GM21825 (cell line): Measurements from ENCODE around the gene IGFL2.
"Not testable (repeated sequence)": the region's sequence is repeated elsewhere in the genome, so short reads cannot be mapped to it uniquely, and the experiment has no call there.

Experiments
- ATAC-seq: cut with Tn5 transposase; IDR thresholded peaks from one replicate; pipeline ENCODE4 v1.9.1; 2021; ENCODE audit warnings: mild to moderate bottlenecking, moderate library complexity; ENCODE audit not compliant: unreplicated experiment

The IGFL2 gene

GRCh38 chr19:46186717-46187101 lies 38.7 kb downstream of the IGFL2 start:
- ATAC-seq: no peak

DNA sequence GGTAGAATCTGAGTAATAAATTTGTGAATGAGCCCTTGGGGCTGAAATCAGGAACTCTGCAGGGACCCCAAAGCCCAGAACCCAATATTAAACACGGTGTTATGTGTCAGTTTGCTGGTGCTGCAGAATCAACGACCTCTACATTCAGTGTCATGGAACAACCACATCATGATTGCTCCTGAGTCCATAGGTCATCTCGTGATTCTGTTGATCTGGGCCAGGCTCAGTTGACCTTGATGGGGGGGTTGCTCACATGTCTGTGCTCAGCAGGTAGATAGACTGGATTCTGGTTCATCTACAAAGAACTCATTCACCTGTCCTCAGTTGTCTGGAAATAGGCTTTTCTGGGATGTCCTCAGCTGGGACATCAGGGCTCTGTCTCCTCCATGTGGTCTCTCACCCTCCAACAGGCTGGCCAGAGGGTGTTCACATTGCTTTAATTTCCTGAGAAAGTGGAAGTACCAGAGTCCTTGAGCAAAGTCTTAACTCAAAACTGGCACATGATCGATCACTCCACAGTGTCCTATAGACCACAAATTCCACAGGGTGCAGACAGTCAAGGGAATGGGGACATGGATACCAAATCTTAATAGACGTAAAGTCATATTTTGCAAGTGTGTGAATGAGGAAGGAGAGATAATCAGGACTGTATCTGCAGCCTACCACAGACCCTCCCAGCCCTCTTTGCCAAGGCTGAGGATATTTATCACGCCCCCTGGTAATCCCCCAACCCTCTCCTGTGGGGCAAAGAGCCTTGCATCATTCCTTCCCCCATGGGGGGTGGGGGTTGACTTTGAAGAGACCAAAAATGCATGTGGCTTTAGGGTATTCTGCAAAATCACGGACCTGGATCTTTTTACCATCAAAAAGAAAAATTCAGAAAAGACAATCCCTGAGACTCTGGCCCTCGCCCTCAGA lies 42.2 kb downstream of the IGFL2 start:
- ATAC-seq: no peak

DNA sequence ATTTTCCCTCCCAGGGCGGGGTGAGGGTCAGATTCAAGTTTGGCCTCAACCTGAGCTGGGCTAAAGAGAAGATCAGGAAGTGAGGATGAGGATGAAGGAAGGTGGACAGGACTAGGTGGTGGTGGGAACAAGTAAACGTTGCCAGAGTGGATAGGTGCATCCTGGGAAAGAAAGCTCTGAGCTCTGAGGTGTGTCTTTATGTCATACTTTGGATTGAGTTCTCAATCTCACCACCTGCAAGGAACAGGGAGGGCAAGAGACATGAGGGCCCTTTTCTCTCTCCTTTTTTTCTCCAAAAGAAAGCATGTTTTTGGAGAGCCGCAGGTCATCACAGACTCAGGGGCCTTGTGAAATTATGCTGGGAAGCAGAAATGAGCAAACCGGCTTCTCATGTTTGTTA lies 43.3 kb downstream of the IGFL2 start:
- ATAC-seq: no peak

DNA sequence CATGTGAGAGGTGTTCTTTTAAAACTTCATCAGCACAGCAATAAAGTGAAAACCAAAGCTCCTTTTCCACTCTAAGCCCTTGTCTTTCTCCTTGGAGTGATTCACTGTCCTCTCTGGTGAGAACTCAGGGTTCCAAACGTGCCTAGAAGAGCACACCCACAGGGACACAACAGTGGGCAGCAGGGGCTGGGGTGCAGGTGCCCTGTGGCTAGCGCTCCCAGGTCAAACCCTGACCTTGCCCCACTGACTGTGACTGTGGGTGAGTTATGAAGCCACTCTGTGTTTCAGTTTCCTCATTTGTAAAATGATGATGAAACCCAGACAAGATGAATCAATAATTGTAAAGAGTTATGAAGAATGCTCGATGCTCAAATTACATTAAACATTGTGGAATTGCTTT lies 43.9 kb downstream of the IGFL2 start:
- no peak for ATAC-seq

DNA sequence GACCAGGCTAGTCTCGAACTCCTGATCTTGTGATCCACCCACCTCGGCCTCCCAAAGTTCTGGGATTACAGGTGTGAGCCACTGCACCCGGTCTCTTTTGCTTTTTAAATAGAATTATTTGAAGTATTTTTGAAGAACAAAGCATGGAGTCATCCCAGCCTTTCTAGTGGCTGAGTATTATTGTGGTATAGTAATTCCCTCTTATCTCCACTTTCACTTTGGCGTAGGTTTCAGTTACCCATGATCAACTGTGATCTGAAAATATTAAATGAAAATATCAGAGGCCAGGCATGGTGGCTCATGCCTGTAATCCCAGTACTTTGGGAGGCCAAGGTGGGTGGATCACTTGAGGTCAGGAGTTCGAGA lies 44.6 kb downstream of the IGFL2 start:
- not testable (repeated sequence) for ATAC-seq

GRCh38 chr19:46192992-46193650 lies 45.1 kb downstream of the IGFL2 start:
- ATAC-seq: no peak

DNA sequence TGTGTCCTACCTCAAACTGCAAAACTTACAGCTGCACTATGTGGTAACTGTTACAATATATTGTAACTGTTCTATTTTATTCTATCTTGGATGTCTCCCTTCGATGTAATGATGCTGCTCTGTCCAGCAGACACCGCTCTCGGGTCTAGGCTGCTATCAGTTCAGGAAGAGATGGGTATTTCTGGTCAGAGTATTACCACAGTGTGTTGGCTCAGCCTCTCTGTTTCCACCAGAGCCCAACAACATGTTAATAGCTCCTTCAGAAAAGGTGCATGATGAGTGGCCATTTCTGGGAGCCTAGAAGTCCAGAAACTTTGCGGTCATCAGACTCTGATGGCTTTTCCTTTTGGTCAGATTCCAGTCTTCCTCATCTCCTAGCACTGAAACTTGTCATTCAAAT lies 45.6 kb downstream of the IGFL2 start:
- no peak for ATAC-seq

DNA sequence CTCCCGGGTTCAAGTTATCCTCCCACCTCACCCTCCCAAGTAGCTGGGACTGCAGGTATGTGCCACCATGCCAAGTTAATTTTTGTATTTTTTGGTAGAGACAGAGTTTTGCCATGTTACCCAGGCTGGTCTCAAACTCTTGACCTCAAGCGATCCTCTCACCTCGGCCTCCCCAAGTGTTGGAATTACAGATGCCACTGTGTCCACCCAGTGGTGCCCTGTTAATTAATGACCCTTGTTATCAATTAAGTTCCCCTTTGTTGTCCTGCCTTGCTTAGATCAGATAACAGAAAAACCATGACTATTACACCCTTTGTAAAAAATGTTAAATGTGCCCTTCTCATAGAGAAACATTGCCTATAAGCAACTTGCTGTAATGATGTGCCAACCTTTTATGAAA lies 47.1 kb downstream of the IGFL2 start:
- ATAC-seq: no peak

DNA sequence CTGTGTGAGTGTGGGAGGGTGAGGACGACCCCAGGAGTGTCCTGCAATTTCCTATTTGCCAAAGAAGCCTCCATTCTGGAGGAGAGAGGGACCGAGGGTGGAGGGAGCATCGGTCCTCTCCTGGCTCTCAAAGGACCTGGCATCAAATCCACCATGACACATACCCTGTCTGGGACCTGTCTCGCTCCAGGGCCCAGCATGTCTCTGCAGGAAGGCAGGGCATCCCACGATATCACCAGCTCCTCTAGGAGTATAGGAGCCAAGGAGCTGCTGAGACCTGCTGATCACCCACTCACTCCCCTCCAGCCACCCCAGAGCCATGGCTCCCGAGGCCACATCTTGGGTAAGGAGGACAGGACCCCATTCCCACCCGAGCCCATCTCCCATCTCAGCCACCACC lies 47.9 kb downstream of the IGFL2 start:
- ATAC-seq: not testable (repeated sequence)

DNA sequence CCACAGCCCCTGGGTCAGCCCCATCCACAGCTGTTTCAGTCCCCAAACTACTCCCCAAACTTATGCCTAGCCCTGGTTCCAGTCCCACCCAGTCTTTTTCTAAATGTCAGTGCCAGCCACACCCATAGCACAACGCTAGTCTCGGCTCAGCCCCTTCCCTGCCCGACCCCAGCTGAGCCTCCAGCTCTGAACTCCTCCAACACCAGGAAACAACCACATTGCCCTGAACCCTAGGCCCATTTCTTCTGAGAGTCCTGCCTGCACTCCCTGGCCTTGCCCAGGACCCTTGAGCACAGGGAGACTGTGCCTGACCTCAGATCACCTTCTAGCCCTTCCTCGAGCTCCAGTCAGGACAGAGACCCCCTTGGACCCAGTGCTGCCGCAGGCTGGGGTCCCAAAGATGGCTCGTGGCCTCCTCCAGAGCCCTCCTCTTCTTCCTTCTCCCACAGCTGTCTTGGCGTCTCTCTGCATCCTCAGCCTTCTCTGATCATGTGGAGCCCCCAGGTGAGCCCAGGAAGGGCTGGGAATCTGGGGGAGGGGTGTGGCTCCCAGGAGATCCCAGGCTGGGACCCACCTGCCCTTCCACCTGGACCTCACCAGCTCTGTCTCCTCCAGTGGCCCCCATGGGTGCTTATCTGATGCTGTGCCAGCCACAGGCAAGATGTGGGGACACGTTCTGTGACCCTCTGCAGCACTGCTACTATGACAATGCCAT lies 48.5 kb downstream of the IGFL2 start:
- ATAC-seq: no peak

- no peak for ATAC-seq
These were observed 49.5 kb downstream of the IGFL2 start for GRCh38 chr19:46197314-46198070.

- no peak for ATAC-seq
These were observed 50.7 kb downstream of the IGFL2 start for GRCh38 chr19:46198756-46199155.

DNA sequence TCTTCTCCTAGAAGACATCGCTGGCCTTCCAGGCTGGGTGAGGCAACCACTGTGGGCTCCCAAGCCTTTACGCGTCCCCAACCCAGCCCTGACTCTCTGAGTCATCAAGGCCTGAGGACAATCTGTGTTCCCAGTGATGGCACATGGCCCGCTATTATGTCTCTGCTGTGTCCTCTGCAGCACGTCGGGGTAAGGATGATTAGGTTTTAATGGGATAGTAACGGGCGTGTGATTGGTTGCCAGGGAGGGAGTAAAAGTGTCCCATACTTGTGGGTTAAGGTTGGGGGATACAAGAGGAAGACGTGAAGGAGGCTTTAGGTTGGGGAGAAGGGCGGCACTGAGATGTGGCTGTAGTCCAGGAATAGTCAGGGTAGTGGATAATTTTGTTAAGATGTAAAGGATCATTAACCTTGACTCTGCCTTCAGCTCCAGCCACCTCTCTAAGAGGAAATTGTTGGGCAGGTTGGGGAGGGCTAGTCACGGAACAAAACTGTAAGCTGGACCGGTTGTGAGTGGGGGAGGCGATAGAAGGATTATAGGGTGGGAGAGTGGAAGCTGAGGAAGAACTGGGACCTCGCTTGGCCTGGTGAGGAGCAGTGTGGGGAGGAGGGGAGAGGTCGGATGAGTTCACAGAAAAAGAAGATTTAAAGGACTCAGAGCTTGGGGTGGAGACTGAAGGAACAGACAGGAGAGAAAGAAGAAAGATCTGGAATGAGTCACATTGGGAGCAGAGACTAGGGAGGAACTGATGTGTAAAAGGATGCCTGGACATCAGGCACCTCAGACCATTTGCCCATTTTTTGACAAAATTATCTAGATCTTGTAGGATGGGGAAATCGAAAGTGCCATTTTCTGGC lies 53.6 kb downstream of the IGFL2 start:
- ATAC-seq: no peak

- no peak for ATAC-seq
These were observed 54.4 kb downstream of the IGFL2 start for GRCh38 chr19:46202426-46202825.

DNA sequence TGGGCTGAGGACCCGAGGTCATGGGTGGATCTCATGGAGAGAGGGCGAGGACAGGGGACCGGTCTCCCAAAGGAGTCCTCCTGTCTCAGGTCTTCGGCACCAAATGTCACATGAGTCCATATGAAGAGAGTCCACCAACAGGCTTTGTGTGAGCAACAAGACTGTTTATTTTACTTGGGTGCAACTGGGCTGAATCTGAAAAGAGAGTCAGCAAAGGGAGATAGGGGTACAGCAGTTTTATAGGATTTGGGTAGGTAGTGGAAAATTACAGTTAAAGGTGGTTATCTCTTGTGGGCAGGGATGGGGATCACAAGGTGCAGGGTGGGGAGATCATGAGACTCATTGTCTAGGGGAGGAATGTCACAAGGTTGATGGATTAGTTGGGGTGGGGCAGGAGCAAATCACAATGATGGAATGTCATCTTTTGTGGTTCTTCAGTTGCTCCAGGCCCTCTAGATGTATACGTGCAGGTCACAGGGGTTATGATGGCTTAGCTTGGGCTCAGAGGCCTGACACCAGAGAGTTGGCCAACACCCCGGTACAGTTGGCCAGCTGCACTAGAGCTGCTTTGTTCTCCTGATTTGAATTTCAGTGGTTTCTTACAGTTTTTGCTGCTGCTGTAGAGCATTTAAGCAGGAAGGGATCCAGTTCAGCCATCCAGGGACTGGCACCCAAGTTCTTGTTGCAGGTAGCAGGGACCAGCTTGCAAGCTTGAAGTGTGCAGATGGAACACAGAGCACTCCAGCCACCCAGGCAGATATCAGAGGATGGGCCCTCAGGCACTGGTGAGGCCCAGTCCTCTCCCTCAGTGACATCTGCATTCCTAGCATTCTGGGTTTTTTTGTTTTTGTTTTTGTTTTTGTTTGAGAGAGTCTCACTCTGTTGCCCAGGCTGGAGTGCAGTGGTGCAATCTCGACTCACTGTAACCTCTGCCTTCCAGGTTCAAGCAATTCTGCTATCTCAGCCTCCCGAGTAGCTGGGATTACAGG lies 55.1 kb downstream of the IGFL2 start:
- no peak for ATAC-seq

- no peak for ATAC-seq
These were observed 56.0 kb downstream of the IGFL2 start for GRCh38 chr19:46204008-46204407.

- no peak for ATAC-seq
These were observed 57.3 kb downstream of the IGFL2 start for GRCh38 chr19:46205183-46205984.

- ATAC-seq: no peak
These were observed 58.1 kb downstream of the IGFL2 start for GRCh38 chr19:46206176-46206575.
